Epithelial cell of prostate (primary cell): ENCODE measurements around the gene CFAP77.

ENCODE experiments used
- DNase-seq: peaks from one replicate; pipeline ENCODE4 v3.0.0-alpha.2; 2011; ENCODE audit warnings: low read depth, low spot score
- H3K27ac ChIP-seq: fragments of 450-650 bp; 2 replicates; pipeline ENCODE4 v1.5.1; 2017; ENCODE audit warnings: mild to moderate bottlenecking

The CFAP77 gene

DNA sequence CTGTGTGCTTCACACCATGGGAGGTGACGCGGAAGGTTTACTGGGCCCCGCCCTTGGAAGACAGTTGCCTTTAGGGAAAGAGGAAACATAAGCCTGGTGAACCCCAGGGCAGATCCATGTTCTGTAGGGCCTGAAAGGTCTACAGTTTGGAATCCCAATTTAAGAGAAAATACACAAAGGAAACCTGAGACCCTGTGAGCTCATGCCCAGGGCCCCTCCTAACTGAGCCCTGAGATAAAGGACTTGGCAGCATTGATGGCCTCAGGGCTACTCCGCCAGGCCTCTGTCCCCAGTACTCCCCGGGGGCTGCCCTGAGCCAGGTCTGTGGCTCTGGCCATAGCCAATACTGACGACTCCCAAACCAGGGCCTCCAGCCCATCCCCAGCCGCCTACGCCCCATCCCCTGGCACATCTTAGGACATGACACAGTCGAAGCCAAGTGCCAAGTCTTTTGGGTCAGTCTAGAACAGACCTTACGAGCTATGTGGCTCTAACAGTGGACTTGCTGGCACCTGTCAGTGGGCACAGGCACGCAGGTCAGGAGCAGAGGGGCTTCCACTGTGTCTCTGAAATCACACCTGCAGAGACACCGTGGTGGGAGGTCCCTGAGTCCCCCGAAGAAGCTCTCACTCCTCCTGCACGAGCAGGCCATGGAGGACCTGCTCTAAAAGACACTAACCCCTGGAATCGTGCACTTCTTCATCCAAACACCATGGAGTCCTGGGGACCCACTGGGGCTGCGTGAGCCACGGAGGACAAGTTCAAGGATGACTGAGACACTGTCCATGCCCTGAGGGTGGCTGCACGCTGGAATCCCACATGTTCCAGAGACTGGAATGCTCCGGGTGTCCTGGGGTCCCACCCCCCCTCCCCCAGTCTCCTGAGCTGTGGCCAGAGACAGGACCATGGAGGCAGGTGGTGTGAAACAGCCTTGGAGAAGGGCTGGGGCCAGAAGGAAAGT lies 132.1 kb downstream of the CFAP77 start:
- no peak overlapping the region for H3K27ac ChIP-seq
- DNase-seq = no peak

DNA sequence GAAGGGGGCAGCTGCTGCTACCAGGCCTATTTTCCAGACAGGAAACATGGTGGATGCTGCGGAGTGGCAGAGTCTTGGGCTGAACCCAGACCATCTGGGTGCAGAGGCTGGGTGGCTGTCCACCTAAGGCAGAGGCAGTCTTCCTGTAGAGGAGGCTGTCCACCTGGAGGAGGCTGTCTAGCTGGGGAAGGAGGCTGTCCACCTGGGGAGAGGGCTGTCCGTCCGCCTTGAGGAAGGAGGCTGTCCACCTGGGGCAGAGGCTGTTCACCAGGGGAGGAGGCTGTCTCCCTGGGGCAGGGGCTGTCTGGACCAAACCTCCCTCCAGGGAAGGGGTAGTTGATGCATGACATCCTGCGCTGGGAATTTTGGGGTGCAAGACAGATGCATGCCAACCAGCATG lies 133.2 kb downstream of the CFAP77 start:
- no peak for DNase-seq
- no peak overlapping the region for H3K27ac ChIP-seq

DNA sequence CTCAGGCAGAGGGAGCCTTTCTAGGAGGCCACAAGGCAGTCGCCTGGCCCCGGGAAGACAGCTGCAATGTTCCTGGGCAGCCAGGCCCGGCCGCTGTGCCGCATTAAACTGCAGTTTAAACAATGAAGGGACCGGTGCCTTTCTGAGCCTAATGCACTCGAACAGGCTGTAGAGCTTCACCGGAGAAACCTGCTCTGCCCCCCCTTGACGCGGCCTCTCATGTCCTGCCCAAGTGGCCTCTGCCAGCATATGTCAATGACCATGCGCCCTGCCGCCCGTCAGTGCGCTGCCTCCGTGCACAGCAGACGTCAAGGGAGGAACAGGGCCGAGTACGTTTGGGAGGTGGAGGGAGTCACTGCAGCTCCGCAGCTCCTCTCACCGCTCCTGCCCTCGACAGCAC lies 133.9 kb downstream of the CFAP77 start:
- no peak overlapping the region for H3K27ac ChIP-seq
- DNase-seq = no peak

DNA sequence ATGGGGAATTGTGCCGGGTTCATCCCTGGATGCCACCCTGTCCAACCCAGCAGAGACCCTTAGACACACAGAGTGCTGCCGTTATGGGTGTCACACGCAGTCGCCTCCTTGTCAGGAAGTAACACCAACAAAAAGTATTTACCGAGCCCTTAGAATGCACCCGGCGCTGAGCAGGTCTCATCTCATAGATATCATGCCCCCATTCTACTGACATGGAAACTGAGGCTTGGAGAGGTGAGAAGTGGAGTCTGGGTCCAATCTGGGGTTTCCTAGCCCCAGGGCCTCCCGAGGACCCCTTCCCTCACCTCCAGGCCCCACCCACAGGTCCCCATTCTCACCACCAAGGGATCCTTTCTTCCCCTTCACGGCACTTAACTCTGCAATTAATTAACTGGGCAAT lies 135.6 kb downstream of the CFAP77 start:
- no peak overlapping the region for H3K27ac ChIP-seq

DNA sequence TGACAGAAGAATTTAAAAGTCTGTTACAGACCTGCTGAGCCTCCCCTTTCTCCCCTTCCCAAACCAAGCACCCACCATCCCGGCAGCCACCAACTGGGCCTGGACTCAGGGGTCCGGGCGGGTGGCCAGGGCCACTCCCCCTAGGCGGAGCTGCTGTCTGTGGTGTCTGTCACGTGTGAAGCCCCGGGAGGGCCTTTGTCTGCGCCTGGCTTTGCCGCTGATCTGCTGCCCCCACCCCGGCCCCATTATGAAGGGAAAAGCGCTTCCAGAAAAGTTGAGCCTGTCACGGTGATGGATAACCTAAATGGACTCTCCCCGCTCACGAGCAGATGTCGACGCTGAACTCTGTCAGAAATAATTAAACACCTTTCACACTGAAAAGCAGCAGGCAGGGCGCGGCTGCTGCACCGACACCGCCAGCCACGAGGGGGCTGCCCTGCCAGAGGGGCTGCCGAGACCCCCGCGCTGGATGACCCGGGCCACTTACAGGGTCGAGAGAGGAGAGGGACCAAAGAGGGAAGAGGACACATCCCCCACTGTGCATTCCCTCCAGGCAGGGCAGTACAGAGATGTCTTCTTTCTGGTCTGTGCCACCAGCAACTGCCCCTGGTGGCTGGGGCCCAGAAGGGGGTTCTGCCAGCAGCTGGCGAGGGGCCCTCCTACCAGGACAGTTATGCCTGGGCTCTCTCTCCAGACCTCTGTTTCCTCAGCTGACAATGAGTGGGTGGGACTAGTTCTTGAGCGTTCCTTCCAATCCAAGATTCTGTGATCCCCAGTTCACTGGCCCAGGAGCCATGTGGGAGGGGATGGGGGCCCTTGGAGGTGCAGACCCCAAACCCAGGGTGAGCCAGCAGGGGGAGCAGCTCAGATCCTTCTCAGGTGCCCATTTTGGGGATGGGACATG lies 136.4 kb downstream of the CFAP77 start:
- H3K27ac ChIP-seq = no peak overlapping the region
- DNase-seq = no peak

More for the DNA sequence above, 135.6 kb downstream of the CFAP77 start:
- no peak for DNase-seq

DNA sequence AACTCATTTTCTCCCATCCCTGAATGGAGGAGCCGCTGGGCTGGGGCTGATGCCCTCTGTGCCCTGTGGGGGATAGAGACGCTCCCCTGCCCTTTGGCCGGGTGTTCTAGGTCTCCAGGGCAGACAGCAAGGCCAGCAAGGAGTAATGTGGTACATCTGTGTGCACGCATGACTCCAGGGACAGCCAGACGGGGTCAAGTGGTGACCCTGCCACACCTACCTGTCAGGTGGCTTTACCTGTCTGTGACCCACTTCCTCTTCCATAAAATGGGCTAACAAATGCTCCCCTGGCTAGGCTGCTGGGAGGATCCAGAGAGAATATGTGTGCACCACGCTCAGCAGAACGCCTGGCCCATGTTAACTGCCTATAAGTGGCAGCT lies 137.0 kb downstream of the CFAP77 start:
- DNase-seq = no peak
- H3K27ac ChIP-seq = no peak overlapping the region

DNA sequence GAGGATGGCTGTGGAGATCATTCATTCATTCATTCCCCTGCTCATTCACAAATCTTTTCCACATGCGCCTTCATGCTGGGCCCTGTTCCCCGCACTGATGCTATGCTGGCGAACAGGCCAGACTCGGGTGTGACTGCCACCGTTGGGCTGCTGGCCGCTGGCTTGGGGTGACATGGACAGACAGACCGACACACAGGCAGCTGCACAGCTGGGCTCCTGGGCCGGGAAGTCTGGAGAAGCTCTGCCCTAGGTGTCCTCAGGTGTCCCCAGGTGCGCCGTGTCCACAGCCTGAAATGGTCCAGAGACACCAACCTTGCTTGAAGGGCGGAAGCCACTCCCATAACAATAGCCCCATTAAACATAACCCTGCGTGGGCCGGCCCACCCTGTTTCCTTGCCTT lies 137.4 kb downstream of the CFAP77 start:
- DNase-seq = no peak
- no peak overlapping the region for H3K27ac ChIP-seq

DNA sequence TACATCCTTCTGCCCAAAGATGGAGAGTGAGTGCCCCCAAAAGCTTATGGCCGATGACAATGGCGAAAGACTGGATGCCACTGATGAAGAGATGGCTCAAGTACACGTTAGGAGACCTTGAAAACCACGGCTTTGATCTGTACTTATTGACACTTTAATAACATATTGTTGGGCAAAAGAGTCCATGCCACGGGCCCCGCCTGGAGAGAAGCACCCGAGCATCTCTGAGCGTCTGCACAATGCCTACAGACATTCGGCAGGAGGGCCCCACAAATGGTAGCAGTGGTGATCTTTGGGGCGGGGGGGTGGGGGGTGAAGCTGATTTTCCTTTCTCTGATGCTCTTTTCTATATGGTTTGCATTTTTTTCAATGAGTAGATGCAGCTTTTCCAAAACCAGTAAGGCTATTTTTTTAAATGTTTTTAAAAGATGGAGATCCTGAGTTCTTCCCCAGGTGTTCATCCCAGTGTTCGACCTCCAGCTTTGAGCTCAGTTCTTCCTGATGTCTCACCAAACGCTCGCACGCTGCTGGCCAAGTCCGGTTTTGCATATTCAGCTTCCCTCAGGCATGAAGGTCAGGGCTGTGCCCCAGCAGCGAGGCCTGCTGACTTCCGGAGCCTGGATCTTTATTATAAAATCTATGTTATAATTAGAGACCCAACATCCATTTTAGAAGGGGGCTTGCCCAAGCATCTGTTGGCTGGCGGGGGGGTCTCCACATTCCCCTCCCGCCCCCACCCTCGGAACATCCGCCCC lies 138.1 kb downstream of the CFAP77 start:
- DNase-seq = no peak
- no peak overlapping the region for H3K27ac ChIP-seq

DNA sequence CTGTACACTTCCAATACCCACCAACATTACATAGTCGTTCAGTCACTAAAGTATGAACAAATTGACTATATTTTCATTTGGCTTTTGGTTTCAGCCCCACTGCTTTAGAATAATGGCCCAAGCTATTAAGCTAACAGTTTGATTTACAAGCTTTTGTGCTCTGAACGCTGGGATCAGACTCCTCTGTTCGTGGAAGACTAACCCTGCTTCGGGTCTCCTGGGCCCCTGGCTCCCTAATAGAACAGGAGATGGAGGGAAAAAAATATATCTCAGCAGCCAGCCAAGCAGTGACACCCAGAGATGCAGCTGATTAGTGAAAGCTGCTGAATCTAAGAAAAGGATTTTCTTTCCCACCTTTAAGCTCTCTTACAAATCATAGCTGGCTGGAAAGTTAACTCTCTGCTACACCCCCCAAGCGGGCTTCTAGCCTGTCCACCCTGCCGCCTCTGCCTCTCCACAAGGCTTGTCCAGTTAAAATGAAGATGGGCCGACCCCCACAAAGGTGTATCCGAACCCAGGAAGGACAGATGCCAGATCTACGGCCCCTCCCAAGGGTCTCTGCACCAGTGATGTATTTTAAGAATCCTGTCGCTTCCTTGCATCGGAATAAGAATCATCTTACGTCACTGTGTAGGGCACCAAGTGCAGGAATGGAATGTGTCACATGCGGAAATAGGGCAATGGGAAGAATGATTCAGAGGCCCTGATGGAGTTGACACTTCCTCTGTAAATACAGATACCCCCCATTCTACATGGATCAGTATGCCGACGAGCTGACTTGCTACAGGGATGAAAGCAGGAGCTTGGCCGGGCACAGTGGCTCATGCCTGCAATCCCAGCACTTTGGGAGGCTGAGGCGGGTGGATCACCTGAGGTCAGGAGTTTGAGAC lies 139.0 kb downstream of the CFAP77 start:
- DNase-seq = no peak
- H3K27ac ChIP-seq = no peak overlapping the region

DNA sequence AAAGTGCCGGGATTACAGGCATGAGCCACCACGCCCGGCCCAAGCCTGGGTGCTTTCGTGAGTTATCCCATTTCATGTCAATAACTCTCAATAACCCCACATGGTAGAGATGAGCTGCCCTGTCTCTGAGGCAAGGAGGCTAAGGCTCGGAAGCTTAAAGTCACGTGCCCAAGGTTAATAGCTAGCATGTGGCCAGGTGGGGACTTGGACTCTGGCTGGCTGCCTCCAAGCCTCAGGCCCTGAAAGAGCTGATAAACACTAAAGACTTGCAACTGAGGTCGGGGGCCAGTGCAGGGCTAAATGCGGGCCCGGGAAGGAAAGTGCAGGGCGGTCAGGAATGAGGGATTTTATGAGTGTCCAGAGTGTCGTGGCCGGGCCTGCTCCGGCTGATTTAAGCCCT lies 141.5 kb downstream of the CFAP77 start:
- no peak overlapping the region for H3K27ac ChIP-seq
- no peak for DNase-seq

DNA sequence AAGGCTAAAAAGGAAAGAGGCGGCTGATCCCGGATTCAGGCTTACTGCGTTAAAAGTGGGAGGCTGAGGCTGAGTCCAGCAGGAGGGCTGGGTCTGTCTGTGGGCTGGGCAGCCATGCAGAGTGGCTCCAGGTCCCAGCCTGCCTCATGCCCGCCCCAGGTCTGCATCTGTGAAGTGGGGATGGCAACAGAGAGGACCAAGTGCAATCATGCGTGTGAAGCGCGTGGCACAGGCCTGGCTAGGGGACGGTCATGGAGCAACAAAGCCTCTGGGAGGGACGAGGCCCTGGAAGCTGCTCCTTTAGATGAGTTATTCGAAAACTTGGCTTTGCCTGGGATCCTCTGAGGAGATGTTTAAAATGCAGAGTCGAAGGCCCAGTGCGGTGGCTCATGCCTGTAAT lies 142.0 kb downstream of the CFAP77 start:
- no peak overlapping the region for H3K27ac ChIP-seq
- DNase-seq = no peak

DNA sequence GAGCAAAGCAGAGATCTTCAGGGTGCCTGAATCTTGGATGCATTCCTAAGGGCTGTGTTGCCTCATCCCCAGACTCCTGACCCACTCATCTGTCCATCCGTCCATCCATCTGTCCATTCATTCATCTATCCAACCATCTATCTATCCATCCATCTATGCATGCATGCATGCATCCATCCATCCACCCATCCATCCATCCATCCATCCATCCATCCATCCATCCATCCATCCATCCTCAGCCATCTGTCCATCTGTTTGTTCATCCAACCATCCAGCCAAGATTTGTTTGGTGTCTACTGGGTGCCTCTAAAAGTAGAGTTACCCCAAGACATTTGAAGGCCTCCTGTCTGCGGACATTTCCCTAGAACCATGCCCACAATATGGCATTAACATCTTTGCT lies 144.7 kb downstream of the CFAP77 start:
- no peak overlapping the region for H3K27ac ChIP-seq
- no peak for DNase-seq

DNA sequence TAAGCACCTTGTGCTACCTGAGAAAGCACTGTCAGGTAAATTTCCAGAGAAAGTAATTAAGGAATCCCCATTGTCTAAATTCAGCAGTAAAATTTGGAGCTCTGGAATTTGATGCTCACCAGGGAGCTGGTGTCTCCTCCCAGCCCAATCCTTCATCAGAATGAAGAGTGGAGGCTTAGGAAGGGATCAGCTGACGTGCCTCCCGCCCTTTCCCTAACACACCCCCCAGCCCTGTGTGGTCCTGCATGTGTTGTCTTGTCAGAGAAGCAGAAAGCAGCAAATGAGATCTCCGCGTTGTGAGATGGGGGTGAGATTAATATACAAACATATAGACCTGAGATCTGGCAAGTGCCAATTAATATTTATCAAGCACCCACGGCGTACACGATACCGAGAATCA lies 145.5 kb downstream of the CFAP77 start:
- H3K27ac ChIP-seq = no peak overlapping the region
- DNase-seq = no peak

DNA sequence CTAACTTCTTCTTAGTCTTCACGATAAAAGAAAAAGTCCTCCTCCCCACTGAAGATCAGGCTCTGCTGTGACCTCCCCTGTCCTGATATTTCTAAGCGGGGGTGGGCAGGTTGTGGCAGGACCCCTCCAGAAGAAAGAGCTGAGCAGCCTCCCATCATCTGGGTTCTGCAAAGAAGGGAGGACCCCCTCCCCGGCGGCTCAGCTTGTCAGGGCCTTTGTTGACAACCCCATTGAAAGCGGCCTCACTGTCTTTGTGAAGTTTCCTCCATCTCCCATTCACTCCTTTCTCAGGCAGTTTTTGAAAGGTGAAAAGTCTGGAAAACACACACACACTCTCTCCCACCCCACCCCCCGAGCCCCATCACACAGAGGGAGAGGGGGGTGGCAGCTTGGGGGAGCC lies 146.2 kb downstream of the CFAP77 start:
- DNase-seq = no peak
- no peak overlapping the region for H3K27ac ChIP-seq

DNA sequence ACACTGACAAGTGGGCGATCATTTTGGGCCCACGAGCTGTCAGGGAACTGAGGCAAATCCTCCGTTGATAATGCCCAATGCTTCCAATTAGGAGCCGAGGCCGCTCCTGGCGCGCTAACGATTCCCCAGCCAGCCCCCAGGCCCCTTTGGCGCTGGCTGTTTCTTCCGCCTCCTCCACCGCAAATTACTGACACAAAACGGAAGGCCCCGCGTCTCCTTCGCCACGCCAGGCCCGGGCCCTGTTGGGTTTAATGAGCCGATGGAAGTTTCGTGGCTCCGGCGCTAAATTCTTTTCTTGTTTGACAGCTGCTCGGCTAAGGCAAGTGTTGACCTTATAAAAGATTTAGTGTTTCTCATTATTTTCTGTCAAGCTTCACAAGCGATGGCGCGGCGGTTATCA lies 146.7 kb downstream of the CFAP77 start:
- DNase-seq = no peak

DNA sequence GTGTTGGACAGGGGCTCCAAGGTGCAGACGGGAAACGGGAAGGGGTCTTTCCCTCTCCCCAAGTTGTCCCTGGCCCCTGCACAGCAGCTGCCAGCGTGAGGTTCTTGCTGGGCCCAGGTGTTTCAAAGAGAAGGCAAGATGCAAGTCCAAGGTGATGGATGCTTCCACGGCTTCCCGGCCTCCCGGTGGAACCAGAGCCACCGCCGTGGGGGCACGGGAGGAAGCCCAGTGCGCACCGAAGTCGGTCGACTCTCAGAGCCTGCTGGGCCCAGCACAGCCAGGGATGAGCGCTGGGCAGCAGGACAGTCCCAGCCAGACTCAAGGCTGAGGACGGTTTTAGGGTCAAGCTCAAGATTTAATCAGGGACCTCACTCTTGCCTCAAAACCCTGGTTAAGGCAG lies 147.1 kb downstream of the CFAP77 start:
- no peak overlapping the region for H3K27ac ChIP-seq
- DNase-seq = no peak

More for the DNA sequence above, 146.7 kb downstream of the CFAP77 start:
- H3K27ac ChIP-seq = no peak overlapping the region

DNA sequence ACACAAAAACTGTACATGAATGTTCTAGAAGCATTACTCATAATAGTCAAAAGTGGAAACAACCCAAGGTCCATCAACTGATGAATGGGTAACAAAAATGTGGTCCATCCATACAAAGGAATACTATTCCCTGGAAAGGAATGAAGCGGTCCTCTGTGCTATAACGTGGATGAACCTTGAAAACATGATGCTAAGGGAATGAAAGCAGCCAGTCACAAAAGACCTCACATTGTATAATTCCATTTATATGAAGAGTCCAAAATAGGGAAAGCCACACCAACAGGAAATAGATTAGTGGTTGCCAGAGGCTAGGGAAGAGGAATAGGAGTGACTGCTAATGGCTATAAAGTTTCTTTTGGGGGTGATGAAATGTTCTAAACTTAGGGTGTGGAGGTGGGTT lies 149.7 kb downstream of the CFAP77 start:
- H3K27ac ChIP-seq = no peak overlapping the region
- DNase-seq = no peak

DNA sequence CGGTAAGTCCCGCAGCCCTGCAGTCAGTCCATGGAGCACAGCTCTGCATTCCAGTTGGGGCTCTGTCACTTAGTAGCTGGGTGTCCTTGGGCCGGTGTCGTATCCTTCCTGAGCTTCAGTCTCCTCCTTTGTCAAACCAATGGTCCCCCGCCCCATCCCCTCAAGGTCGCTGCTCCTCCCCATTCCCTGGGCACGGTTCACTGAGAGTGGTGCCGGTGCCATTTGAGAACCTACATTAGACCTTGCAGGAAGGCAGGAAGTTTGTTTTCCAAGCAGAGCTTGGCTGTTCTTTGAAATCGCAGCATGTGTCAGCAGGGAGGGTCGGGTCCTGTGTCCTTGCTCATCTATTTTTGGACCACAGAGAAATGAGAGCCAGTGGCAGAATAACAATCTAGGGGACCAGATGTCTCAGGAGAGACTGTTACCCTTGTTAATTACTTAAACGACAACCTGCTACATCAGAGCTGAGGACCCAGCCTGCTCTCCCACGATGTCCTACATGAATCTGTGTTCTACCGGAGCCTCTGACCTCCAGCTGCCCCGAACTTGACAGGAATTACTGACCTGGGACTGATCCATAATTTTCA lies 150.7 kb downstream of the CFAP77 start:
- no peak for DNase-seq
- H3K27ac ChIP-seq = no peak overlapping the region

DNA sequence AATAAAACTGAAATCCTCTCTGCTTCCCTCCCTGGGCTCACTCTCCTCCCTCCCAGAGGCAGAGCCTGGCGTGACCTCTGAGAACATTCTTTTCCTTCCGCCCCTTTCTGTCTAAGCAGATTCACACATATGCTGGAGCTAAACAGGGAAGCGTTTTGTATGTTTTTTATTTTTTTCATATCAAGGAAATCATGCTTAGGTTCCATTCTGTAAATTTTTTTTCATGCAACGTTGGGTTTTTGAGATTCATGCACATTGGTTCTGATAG lies 152.2 kb downstream of the CFAP77 start:
- no peak for DNase-seq
- no peak overlapping the region for H3K27ac ChIP-seq
